K562 (cell line): ENCODE data around the gene ORC2. TPM values are rescaled to one million over a fixed set of nuclear protein-coding genes. Genes with fewer than 3 reads are reported as not detected.

Source experiments
- CAMTA2 ChIP-seq: fragments of 250-450 bp; sonication (Bioruptor Pico); conservative IDR thresholded peaks from 2 replicates; pipeline ENCODE4 v1.5.1; 2022
- CBX1 ChIP-seq: sonication (generic); IDR thresholded peaks from 2 replicates; pipeline ENCODE4 v1.6.1; 2016; ENCODE audit warnings: antibody characterized with exemption, low read depth, mild to moderate bottlenecking
- ERF ChIP-seq: fragments of 450-650 bp; formaldehyde crosslinking; IDR thresholded peaks from 2 replicates; pipeline ENCODE4 v1.4.0; 2020; ENCODE audit warnings: mild to moderate bottlenecking, mixed read lengths
- ETV6 ChIP-seq, 3 experiments: fragments of 150-350 bp in 1 of 3; sonication (generic) in 1 of 3; formaldehyde crosslinking in 1 of 3; IDR thresholded peaks; 2 replicates each; pipeline versions ENCODE4 v1.6.1 to v1.8.0; 2014 to 2022; ENCODE audit warnings: borderline replicate concordance in 2 of 3, low read depth in 2 of 3, antibody characterized with exemption in 1 of 3, low read length in 1 of 3, mild to moderate bottlenecking in 1 of 3, missing genetic modification reagents in 1 of 3
- HBP1 ChIP-seq: fragments of 450-650 bp; formaldehyde crosslinking; IDR thresholded peaks from 2 replicates; pipeline ENCODE4 v1.4.0; 2022; ENCODE audit warnings: missing genetic modification characterization
- KDM2B ChIP-seq: fragments of 250-450 bp; sonication (Bioruptor Pico); IDR thresholded peaks from 2 replicates; pipeline ENCODE4 v1.8.0; 2021; ENCODE audit warnings: mild to moderate bottlenecking, moderate library complexity
- MCM5 ChIP-seq: fragments of 450-650 bp; IDR thresholded peaks from 2 replicates; pipeline ENCODE4 v1.6.1; 2016; ENCODE audit warnings: low read depth
- NFIX ChIP-seq: fragments of 250-450 bp; sonication (Bioruptor Pico); IDR thresholded peaks from 2 replicates; pipeline ENCODE4 v1.4.0; 2020; ENCODE audit warnings: low read depth, mild to moderate bottlenecking, moderate library complexity
- PHF20 ChIP-seq: fragments of 450-650 bp; IDR thresholded peaks from 2 replicates; pipeline ENCODE4 v1.6.1; 2018; ENCODE audit not compliant: partially characterized antibody
- RAD51 ChIP-seq: fragments of 450-650 bp; IDR thresholded peaks from 2 replicates; pipeline ENCODE4 v1.7.1; 2016; ENCODE audit warnings: low read depth, mild to moderate bottlenecking, borderline replicate concordance
- SAFB ChIP-seq: fragments of 200-400 bp; formaldehyde crosslinking; IDR thresholded peaks from 2 replicates; pipeline ENCODE4 v1.6.1; 2017; ENCODE audit warnings: low read depth, low read length, borderline replicate concordance
- SFPQ ChIP-seq: fragments of 200-400 bp; formaldehyde crosslinking; IDR thresholded peaks from 2 replicates; pipeline ENCODE4 v1.6.1; 2017; ENCODE audit warnings: mild to moderate bottlenecking, low read depth, low read length, moderate library complexity
- ZFPM2 ChIP-seq: fragments of 250-450 bp; sonication (Bioruptor Pico); IDR thresholded peaks from 2 replicates; pipeline ENCODE4 v1.5.1; 2022; ENCODE audit warnings: mild to moderate bottlenecking
- ZNF121 ChIP-seq: sonication (generic); formaldehyde crosslinking; conservative IDR thresholded peaks from 2 replicates; pipeline ENCODE4 v1.8.0; 2022; ENCODE audit warnings: missing genetic modification reagents
- ZNF551 ChIP-seq: fragments of 250-450 bp; sonication (Bioruptor Pico); IDR thresholded peaks from 2 replicates; pipeline ENCODE4 v1.5.0; 2021; ENCODE audit warnings: mild to moderate bottlenecking, moderate library complexity
- ZNF644 ChIP-seq: fragments of 200-800 bp; sonication (Bioruptor generic); IDR thresholded peaks from 2 replicates; pipeline ENCODE4 v1.6.1; 2016; ENCODE audit warnings: low read depth, missing genetic modification characterization, missing compliant biosample characterization
- polyA plus RNA-seq, 8 experiments: library from polyadenylated mRNA; depleted of rRNA in 4 of 8; stranded (reverse) in 5 of 8; unstranded in 3 of 8; fragments of >200 nt; fragmentation: Nextera tagmentation in 2 of 8; fragmentation: Illumina TruSeq in 1 of 8; extraction: Ambion mirVana in 2 of 8; extraction: Trizol in 1 of 8; gene quantifications; 2 replicates each; pipeline versions ENCODE4 v1.2.1 to v1.2.3, GENCODE V29; 2011 to 2014; ENCODE audit warnings: inconsistent platforms in 1 of 8, missing spikeins in 1 of 8
- total RNA-seq, 7 experiments: library from RNA; depleted of rRNA in 6 of 7; stranded (reverse); fragments of >200 nt in 6 of 7; fragmentation: Illumina TruSeq in 2 of 7; extraction: Trizol in 2 of 7; gene quantifications; 2 replicates each; pipeline versions ENCODE4 v1.2.1 to v1.2.3, GENCODE V29; 2011 to 2021; ENCODE audit warnings: low replicate concordance in 1 of 7
- TF ChIP-seq, protein P1 (sequence below): IDR thresholded peaks from 2 replicates; pipeline ENCODE4 v1.6.1; 2014; ENCODE audit warnings: antibody characterized with exemption
- TF ChIP-seq, protein P2 (sequence below): fragments of 250-450 bp; sonication (Bioruptor Pico); IDR thresholded peaks from 2 replicates; pipeline ENCODE4 v1.5.1; 2021; ENCODE audit warnings: mild to moderate bottlenecking

The ORC2 gene
- total and polyA plus RNA-seq, 9 of the 15 experiments (the other 6 are each of a cell fraction or from before 2014, with no cell fraction given), result 5.6 to 41.1 (median 19.0) TPM

GRCh38 chr2:200963124-200963917 is at the start of gene ORC2 (continued):
- TF ChIP-seq, protein P1, sequence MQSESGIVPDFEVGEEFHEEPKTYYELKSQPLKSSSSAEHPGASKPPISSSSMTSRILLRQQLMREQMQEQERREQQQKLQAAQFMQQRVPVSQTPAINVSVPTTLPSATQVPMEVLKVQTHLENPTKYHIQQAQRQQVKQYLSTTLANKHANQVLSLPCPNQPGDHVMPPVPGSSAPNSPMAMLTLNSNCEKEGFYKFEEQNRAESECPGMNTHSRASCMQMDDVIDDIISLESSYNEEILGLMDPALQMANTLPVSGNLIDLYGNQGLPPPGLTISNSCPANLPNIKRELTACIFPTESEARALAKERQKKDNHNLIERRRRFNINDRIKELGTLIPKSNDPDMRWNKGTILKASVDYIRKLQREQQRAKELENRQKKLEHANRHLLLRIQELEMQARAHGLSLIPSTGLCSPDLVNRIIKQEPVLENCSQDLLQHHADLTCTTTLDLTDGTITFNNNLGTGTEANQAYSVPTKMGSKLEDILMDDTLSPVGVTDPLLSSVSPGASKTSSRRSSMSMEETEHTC, result no peak
- TF ChIP-seq SAFB, result no peak
- TF ChIP-seq KDM2B (CRISPR knock-in tag), result no peak
- no peak for TF ChIP-seq ZNF121
- no peak for TF ChIP-seq NFIX
- no peak for TF ChIP-seq CBX1
- no peak for TF ChIP-seq ZNF551 (CRISPR knock-in tag)
- TF ChIP-seq ZNF644 (tag), result no peak
- TF ChIP-seq PHF20, result no peak
- no peak for TF ChIP-seq RAD51
- TF ChIP-seq HBP1 (CRISPR knock-in tag), result no peak
- TF ChIP-seq CAMTA2 (CRISPR knock-in tag), result no peak
- TF ChIP-seq, protein P2, sequence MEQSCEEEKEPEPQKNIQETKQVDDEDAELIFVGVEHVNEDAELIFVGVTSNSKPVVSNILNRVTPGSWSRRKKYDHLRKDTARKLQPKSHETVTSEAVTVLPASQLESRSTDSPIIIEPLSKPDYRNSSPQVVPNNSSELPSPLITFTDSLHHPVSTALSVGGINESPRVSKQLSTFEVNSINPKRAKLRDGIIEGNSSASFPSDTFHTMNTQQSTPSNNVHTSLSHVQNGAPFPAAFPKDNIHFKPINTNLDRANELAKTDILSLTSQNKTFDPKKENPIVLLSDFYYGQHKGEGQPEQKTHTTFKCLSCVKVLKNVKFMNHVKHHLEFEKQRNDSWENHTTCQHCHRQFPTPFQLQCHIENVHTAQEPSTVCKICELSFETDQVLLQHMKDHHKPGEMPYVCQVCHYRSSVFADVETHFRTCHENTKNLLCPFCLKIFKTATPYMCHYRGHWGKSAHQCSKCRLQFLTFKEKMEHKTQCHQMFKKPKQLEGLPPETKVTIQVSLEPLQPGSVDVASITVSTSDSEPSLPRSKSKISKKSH (CRISPR knock-in tag), result no peak
- TF ChIP-seq ERF (CRISPR knock-in tag), result no peak
- no peak for TF ChIP-seq ZFPM2
- TF ChIP-seq ETV6 (IDR thresholded peaks at IDR 0.05; ENCODE audit: borderline replicate concordance in 1 of 2, low read depth in 2 of 2, low read length in 1 of 2), result peak; percentile 95 to 97
- 0 out of 2 replicates have a peak, but pooled peaks have one; percentile 58 for TF ChIP-seq ETV6 (CRISPR knock-in tag; IDR thresholded peaks at IDR 0.05; ENCODE audit: borderline replicate concordance)
- TF ChIP-seq MCM5, result no peak
- no peak for TF ChIP-seq SFPQ
